Activated CD8-positive, alpha-beta memory T cell treated with anti-CD3 and anti-CD28 coated beads, Interleukin-2, amount 10 ng/mL, durations not matched to agents 7 days and 5 days (primary cell): ENCODE measurements around the gene THSD7B. TPM values are rescaled to one million over a fixed set of nuclear protein-coding genes. Genes with fewer than 3 reads are reported as not detected.

Experiments
- ATAC-seq: fragments of 150-1000 bp; cut with Tn5 transposase; one replicate; pipeline ENCODE4 v1.10.0; 2021; ENCODE audit warnings: moderate library complexity
- CTCF ChIA-PET: fragments of 350-600 bp; sonication (Branson Sonifier 250); formaldehyde crosslinking; loops from one replicate; lab custom pipeline; 2021; ENCODE audit warnings: antibody characterized with exemption; lab: Charles Lee
- DNase-seq: peaks from one replicate; pipeline ENCODE4 v3.0.0-alpha.2; 2020
- H3K27ac Mint-ChIP-seq: one replicate; pipeline ENCODE4 v1.8.0; 2021; ENCODE audit warnings: mild to moderate bottlenecking, mixed read lengths
- H3K27me3 Mint-ChIP-seq: one replicate; pipeline ENCODE4 v1.8.0; 2021; ENCODE audit warnings: mixed read lengths
- H3K36me3 Mint-ChIP-seq: one replicate; pipeline ENCODE4 v1.8.0; 2021; ENCODE audit warnings: mild to moderate bottlenecking, mixed read lengths
- H3K4me1 Mint-ChIP-seq: one replicate; pipeline ENCODE4 v1.8.0; 2021; ENCODE audit warnings: mixed read lengths
- H3K4me3 Mint-ChIP-seq: one replicate; pipeline ENCODE4 v1.8.0; 2021; ENCODE audit warnings: mild to moderate bottlenecking, moderate library complexity, mixed read lengths
- H3K9me3 Mint-ChIP-seq: one replicate; pipeline ENCODE4 v1.8.0; 2022; ENCODE audit warnings: low read depth, mixed read lengths
- total RNA-seq, 2 experiments: library from RNA; stranded (reverse); gene quantifications; one replicate each; pipeline ENCODE4 v1.2.3, GENCODE V29; 2021

THSD7B gene
- total RNA-seq, 2 experiments from 2014 or later = not detected

- Mint-ChIP-seq H3K4me1 (no peaks in the 10 kb centered on the region), H3K4me3 (no peak overlapping the region), H3K27me3 (no peaks in the 10 kb centered on the region), H3K36me3 (no peaks in the 10 kb centered on the region), H3K27ac (no peak overlapping the region), H3K9me3 (no peaks in the 10 kb centered on the region)
- CTCF ChIA-PET = no interaction called here
- ATAC-seq (no peak), DNase-seq (no peak)
Observed at GRCh38 chr2:137192366-137193310, 427.3 kb downstream of the THSD7B start.

GRCh38 chr2:137193401-137193800, 428.1 kb downstream of the THSD7B start:
- no peaks in the 10 kb centered on the region for H3K9me3 Mint-ChIP-seq
- no peaks in the 10 kb centered on the region for H3K4me1 Mint-ChIP-seq
- no peaks in the 10 kb centered on the region for H3K27me3 Mint-ChIP-seq

GRCh38 chr2:137194111-137194510, 428.8 kb downstream of the THSD7B start:
- H3K27me3 Mint-ChIP-seq = no peaks in the 10 kb centered on the region
- ATAC-seq = no peak
- CTCF ChIA-PET = no interaction called here
- no peak overlapping the region for H3K27ac Mint-ChIP-seq
- H3K4me1 Mint-ChIP-seq = no peaks in the 10 kb centered on the region
- H3K36me3 Mint-ChIP-seq = no peaks in the 10 kb centered on the region
- no peaks in the 10 kb centered on the region for H3K9me3 Mint-ChIP-seq
- H3K4me3 Mint-ChIP-seq = no peak overlapping the region
- DNase-seq = no peak

More at GRCh38 chr2:137193401-137193800, 428.1 kb downstream of the THSD7B start:
- CTCF ChIA-PET = no interaction called here
- no peak overlapping the region for H3K27ac Mint-ChIP-seq
- ATAC-seq (no peak), DNase-seq (no peak)
- no peaks in the 10 kb centered on the region for H3K36me3 Mint-ChIP-seq
- H3K4me3 Mint-ChIP-seq = no peak overlapping the region

GRCh38 chr2:137199751-137200150, 434.4 kb downstream of the THSD7B start:
- H3K27ac Mint-ChIP-seq = no peak overlapping the region

GRCh38 chr2:137202318-137202717, 437.0 kb downstream of the THSD7B start:
- no peaks in the 10 kb centered on the region for H3K9me3 Mint-ChIP-seq
- no peaks in the 10 kb centered on the region for H3K4me1 Mint-ChIP-seq

More at GRCh38 chr2:137199751-137200150, 434.4 kb downstream of the THSD7B start:
- Mint-ChIP-seq H3K9me3 (no peaks in the 10 kb centered on the region), H3K36me3 (no peaks in the 10 kb centered on the region), H3K4me3 (no peak overlapping the region), H3K4me1 (no peaks in the 10 kb centered on the region), H3K27me3 (no peaks in the 10 kb centered on the region)
- DNase-seq (no peak), ATAC-seq (no peak)
- CTCF ChIA-PET = no interaction called here

GRCh38 chr2:137205324-137205723, 440.0 kb downstream of the THSD7B start:
- Mint-ChIP-seq H3K27me3 (no peaks in the 10 kb centered on the region), H3K36me3 (no peaks in the 10 kb centered on the region), H3K4me3 (no peak overlapping the region), H3K9me3 (no peaks in the 10 kb centered on the region), H3K27ac (no peak overlapping the region), H3K4me1 (no peaks in the 10 kb centered on the region)
- DNase-seq (no peak), ATAC-seq (no peak)
- CTCF ChIA-PET = no interaction called here

More at GRCh38 chr2:137202318-137202717, 437.0 kb downstream of the THSD7B start:
- H3K27me3 Mint-ChIP-seq = no peaks in the 10 kb centered on the region
- no peaks in the 10 kb centered on the region for H3K36me3 Mint-ChIP-seq
- ATAC-seq (no peak), DNase-seq (no peak)
- no peak overlapping the region for H3K27ac Mint-ChIP-seq
- H3K4me3 Mint-ChIP-seq = no peak overlapping the region
- CTCF ChIA-PET = no interaction called here

- CTCF ChIA-PET = no interaction called here
- DNase-seq (no peak), ATAC-seq (no peak)
- H3K27me3 Mint-ChIP-seq = no peaks in the 10 kb centered on the region
- no peaks in the 10 kb centered on the region for H3K36me3 Mint-ChIP-seq
- H3K27ac Mint-ChIP-seq = no peak overlapping the region
- no peaks in the 10 kb centered on the region for H3K9me3 Mint-ChIP-seq
- no peak overlapping the region for H3K4me3 Mint-ChIP-seq
- no peaks in the 10 kb centered on the region for H3K4me1 Mint-ChIP-seq
Observed at GRCh38 chr2:137206069-137206468, 440.7 kb downstream of the THSD7B start.

GRCh38 chr2:137207030-137207429, 441.7 kb downstream of the THSD7B start:
- H3K4me3 Mint-ChIP-seq = no peak overlapping the region
- no peaks in the 10 kb centered on the region for H3K9me3 Mint-ChIP-seq
- no peaks in the 10 kb centered on the region for H3K27me3 Mint-ChIP-seq
- ATAC-seq (no peak), DNase-seq (no peak)
- no peaks in the 10 kb centered on the region for H3K4me1 Mint-ChIP-seq
- no peak overlapping the region for H3K27ac Mint-ChIP-seq
- H3K36me3 Mint-ChIP-seq = no peaks in the 10 kb centered on the region
- CTCF ChIA-PET = no interaction called here

- no peaks in the 10 kb centered on the region for H3K4me1 Mint-ChIP-seq
- ATAC-seq = no peak
- CTCF ChIA-PET = no interaction called here
- H3K4me3 Mint-ChIP-seq = no peak overlapping the region
- no peaks in the 10 kb centered on the region for H3K27me3 Mint-ChIP-seq
- no peaks in the 10 kb centered on the region for H3K36me3 Mint-ChIP-seq
- no peaks in the 10 kb centered on the region for H3K9me3 Mint-ChIP-seq
- no peak overlapping the region for H3K27ac Mint-ChIP-seq
- no peak for DNase-seq
Observed at GRCh38 chr2:137208431-137208891, 443.1 kb downstream of the THSD7B start.

- CTCF ChIA-PET = no interaction called here
- Mint-ChIP-seq H3K36me3 (no peaks in the 10 kb centered on the region), H3K27me3 (no peaks in the 10 kb centered on the region)
Observed at GRCh38 chr2:137210039-137210438, 444.7 kb downstream of the THSD7B start.

GRCh38 chr2:137211761-137212160, 446.4 kb downstream of the THSD7B start:
- H3K27me3 Mint-ChIP-seq = no peaks in the 10 kb centered on the region
- CTCF ChIA-PET = no interaction called here
- H3K36me3 Mint-ChIP-seq = no peaks in the 10 kb centered on the region

More at GRCh38 chr2:137210039-137210438, 444.7 kb downstream of the THSD7B start:
- Mint-ChIP-seq H3K9me3 (no peaks in the 10 kb centered on the region), H3K4me3 (no peak overlapping the region), H3K4me1 (no peaks in the 10 kb centered on the region), H3K27ac (no peak overlapping the region)
- ATAC-seq = no peak
- no peak for DNase-seq

GRCh38 chr2:137220438-137220993, 455.2 kb downstream of the THSD7B start:
- CTCF ChIA-PET = no interaction called here
- Mint-ChIP-seq H3K9me3 (no peaks in the 10 kb centered on the region), H3K27ac (no peak overlapping the region), H3K4me3 (no peak overlapping the region), H3K27me3 (no peaks in the 10 kb centered on the region), H3K36me3 (no peaks in the 10 kb centered on the region), H3K4me1 (no peaks in the 10 kb centered on the region)
- no peak for ATAC-seq
- no peak for DNase-seq

More at GRCh38 chr2:137211761-137212160, 446.4 kb downstream of the THSD7B start:
- Mint-ChIP-seq H3K27ac (no peak overlapping the region), H3K9me3 (no peaks in the 10 kb centered on the region), H3K4me3 (no peak overlapping the region), H3K4me1 (no peaks in the 10 kb centered on the region)
- DNase-seq = no peak
- ATAC-seq = no peak

GRCh38 chr2:137221797-137222492, 456.6 kb downstream of the THSD7B start:
- H3K9me3 Mint-ChIP-seq = no peaks in the 10 kb centered on the region
- CTCF ChIA-PET = no interaction called here
- no peaks in the 10 kb centered on the region for H3K36me3 Mint-ChIP-seq
- H3K4me3 Mint-ChIP-seq = no peak overlapping the region
- H3K4me1 Mint-ChIP-seq = no peaks in the 10 kb centered on the region
- H3K27ac Mint-ChIP-seq = no peak overlapping the region
- no peaks in the 10 kb centered on the region for H3K27me3 Mint-ChIP-seq
- no peak for ATAC-seq
- DNase-seq = no peak
